Pulmonary artery endothelial cell (primary cell): Measurements from ENCODE around the gene ATAD3A. TPM values are rescaled to one million over a fixed set of nuclear protein-coding genes. Genes with fewer than 3 reads are reported as not detected.

ENCODE experiments used
- DNase-seq: peaks from one replicate; pipeline ENCODE4 v3.0.0-alpha.2; 2011; ENCODE audit warnings: low read depth, low spot score
- total RNA-seq: library from RNA; depleted of rRNA; stranded (reverse); fragments of >200 nt; gene quantifications from 2 replicates; pipeline ENCODE4 v1.2.3, GENCODE V29; 2014

The ATAD3A gene
- total RNA-seq, 1 donor from 2014 or later: 64.1 TPM

DNA sequence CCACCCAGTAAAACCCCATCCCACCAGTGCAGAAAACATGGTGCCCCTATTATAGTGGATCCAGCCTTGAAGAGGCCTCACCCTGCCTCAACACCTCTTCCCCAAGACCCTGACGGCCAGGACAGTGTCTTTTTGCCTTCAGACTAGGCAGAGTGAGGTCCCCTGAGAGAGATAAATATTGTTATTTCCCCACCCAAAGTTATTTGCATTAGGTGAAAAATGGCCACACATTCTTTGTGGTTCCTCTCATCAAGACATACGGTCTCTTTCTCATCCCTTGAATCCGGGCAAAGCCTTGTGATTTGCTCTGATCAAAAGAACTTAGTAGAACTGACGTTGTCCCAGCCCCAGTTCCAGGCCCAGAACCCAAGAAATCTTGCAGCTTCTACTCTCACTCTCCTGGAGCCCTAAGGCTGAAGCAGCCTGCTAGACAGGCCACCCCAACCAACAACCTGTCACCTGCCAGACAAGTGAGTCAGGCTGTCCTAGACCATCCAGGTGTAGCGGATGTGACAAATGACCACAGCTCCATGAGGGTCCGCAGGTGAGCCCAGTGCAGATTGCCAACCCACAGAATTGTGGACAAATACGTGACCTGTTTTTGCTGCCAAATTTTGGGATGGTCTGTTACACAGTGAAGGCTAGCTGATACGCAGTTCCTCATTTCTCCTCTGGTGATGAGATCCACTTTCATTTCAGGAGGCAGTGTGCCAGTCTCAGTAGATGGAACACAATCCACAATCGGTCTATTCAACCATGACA, 70.8 kb downstream of the ATAD3A start:
- DNase-seq: no peak

DNA sequence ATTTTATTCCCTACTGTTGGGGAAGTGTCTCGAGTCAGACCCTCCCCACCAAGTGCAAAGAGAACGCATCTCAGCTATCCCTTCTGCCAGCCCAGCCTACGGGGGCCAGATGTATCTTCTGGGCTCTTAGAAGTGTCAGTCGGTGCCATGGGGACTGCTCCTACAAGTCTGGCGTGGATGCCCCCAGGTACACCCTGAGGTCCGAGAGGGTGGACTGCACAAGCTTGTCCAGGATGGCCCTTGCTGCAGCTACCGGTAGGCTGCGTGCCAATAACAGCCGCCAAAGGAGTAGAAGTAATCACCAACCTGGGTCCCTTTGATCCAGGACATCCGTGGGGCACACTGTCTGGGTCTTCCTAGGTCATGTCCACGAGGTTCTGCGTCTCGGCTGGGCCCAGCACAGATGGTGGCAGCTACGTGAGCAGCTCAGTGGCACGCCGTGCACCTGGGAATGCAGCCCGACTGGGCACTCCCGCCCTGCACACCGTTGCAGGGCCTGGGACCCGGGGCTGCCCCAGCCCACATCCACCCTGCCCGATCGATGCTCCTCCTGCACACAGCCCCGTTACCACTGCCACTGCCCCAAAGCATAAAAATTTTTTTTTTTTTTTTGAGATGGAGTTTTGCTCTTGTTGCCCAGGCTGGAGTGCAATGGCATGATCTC, 71.5 kb downstream of the ATAD3A start:
- no peak for DNase-seq

Other genes starting within 250 kb of the ATAD3A start
- gene UBE2J2, start 238.3 kb upstream of the ATAD3A start, total RNA-seq: 47.9 and 63.2 TPM in 2 replicates
- 0.33 and 0.46 TPM in 2 replicates for gene SCNN1D, start 231.7 kb upstream of the ATAD3A start, total RNA-seq
- gene ACAP3, start 204.2 kb upstream of the ATAD3A start, total RNA-seq: 16.2 and 17.4 TPM in 2 replicates
- gene PUSL1, start 203.6 kb upstream of the ATAD3A start, total RNA-seq: 18.1 and 19.9 TPM in 2 replicates
- gene INTS11, start 187.5 kb upstream of the ATAD3A start, total RNA-seq: 72.4 and 76.0 TPM in 2 replicates
- 12.3 and 14.0 TPM in 2 replicates for gene CPTP, start 187.4 kb upstream of the ATAD3A start, total RNA-seq
- gene TAS1R3, start 180.9 kb upstream of the ATAD3A start, total RNA-seq: 0.13 and 0.25 TPM in 2 replicates
- gene DVL1, start 162.7 kb upstream of the ATAD3A start, total RNA-seq: 57.5 and 60.5 TPM in 2 replicates
- 0.99 and 2.2 TPM in 2 replicates for gene MXRA8, start 153.6 kb upstream of the ATAD3A start, total RNA-seq
- 115 and 129 TPM in 2 replicates for gene AURKAIP1, start 137.0 kb upstream of the ATAD3A start, total RNA-seq
- 96.5 and 105 TPM in 2 replicates for gene CCNL2, start 112.8 kb upstream of the ATAD3A start, total RNA-seq
- 116 and 132 TPM in 2 replicates for gene MRPL20, start 104.9 kb upstream of the ATAD3A start, total RNA-seq
- gene ANKRD65, start 90.9 kb upstream of the ATAD3A start, total RNA-seq: 0.07 and 0.14 TPM in 2 replicates
- gene VWA1, start 76.5 kb upstream of the ATAD3A start, total RNA-seq: 1.6 and 1.7 TPM in 2 replicates
- gene ATAD3C, start 62.5 kb upstream of the ATAD3A start, total RNA-seq: 0.20 TPM in 1 of 2 replicates, not detected in the other
- 23.6 and 32.2 TPM in 2 replicates for gene ATAD3B, start 40.4 kb upstream of the ATAD3A start, total RNA-seq
- gene TMEM240, start 28.5 kb downstream of the ATAD3A start, total RNA-seq: 2.2 and 3.0 TPM in 2 replicates
- gene SSU72, start 62.7 kb downstream of the ATAD3A start, total RNA-seq: 75.0 and 92.4 TPM in 2 replicates
- 0.14 and 0.33 TPM in 2 replicates for gene FNDC10, start 88.0 kb downstream of the ATAD3A start, total RNA-seq
- 30.7 and 43.6 TPM in 2 replicates for gene MIB2, start 103.3 kb downstream of the ATAD3A start, total RNA-seq
- 0.33 TPM in 1 of 2 replicates, not detected in the other for gene MMP23B, start 120.0 kb downstream of the ATAD3A start, total RNA-seq
- 10.4 and 15.2 TPM in 2 replicates for gene CDK11B, start 146.8 kb downstream of the ATAD3A start, total RNA-seq
- gene SLC35E2B, start 180.6 kb downstream of the ATAD3A start, total RNA-seq: 20.6 and 21.8 TPM in 2 replicates
- 8.1 and 15.9 TPM in 2 replicates for gene CDK11A, start 212.2 kb downstream of the ATAD3A start, total RNA-seq